Measurements from ENCODE around the gene TBCD.

DNA sequence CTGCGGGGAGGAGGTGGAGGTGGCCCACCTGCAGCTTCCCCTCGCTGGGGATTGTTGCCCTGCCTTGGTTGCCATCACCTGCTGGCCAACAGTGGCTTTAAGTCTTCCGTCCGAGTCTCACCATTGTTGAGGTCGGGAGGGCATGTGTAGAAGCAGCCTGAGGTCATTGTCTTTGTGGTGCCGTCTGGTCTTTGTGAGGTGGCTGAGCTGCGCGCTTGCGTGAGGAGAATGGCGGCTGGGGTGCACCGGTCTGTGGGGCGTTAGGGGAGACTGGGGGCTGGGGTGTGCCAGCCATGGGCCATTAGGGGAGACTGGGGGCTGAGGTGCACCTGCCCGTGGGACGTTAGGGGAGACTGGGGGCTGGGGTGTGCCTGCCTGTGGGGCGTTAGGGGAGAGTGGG, 51.7 kb downstream of the TBCD start:
- TF ChIP-seq, protein P1, sequence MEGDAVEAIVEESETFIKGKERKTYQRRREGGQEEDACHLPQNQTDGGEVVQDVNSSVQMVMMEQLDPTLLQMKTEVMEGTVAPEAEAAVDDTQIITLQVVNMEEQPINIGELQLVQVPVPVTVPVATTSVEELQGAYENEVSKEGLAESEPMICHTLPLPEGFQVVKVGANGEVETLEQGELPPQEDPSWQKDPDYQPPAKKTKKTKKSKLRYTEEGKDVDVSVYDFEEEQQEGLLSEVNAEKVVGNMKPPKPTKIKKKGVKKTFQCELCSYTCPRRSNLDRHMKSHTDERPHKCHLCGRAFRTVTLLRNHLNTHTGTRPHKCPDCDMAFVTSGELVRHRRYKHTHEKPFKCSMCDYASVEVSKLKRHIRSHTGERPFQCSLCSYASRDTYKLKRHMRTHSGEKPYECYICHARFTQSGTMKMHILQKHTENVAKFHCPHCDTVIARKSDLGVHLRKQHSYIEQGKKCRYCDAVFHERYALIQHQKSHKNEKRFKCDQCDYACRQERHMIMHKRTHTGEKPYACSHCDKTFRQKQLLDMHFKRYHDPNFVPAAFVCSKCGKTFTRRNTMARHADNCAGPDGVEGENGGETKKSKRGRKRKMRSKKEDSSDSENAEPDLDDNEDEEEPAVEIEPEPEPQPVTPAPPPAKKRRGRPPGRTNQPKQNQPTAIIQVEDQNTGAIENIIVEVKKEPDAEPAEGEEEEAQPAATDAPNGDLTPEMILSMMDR (IDR thresholded peaks at IDR 0.05; ENCODE audit: low read depth, low read length): no peak
- no peak for TF ChIP-seq EZH2phosphoT487 (IDR thresholded peaks at IDR 0.05; ENCODE audit: low read depth)

Measured in OCI-LY3 (cell line).